ENCODE measurements around the gene TPPP.

TPPP gene

GRCh38 chr5:665541-665955 is 27.6 kb downstream of the TPPP start:
- DNase-seq, result no peak

GRCh38 chr5:664994-665360 is 28.2 kb downstream of the TPPP start:
- no peak for DNase-seq

DNA sequence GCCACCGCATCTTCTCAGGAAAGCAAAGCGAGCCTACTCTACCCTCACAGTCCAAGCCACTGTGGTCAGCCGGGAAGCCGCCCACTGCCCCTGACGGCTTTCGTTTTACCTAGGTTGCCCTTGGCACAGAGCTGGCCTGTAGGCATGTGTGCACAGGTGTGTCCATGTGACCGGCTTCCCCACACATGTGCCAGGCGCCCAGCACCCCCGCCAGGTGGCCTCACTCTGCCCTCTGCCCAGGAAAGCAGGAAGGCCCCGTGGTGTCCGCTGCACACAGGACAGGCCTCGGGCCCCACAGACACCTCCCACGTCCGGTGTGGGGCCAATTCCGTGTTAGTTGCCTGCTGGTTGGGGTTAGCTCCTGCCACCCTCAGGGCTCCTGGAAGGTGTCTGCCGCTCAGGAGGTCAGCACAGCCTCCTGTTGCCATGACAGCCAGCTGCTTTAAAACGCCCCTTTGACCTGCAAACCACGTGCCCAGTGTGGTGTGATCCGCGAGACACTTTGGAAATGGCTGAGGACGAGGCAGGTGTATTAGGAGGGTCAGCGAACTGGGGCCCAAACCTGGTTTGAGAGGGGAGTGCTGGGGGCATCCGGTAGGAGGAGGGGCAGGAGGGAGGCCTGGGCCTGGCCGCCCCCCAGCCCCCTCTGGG is 28.7 kb downstream of the TPPP start:
- no peak for DNase-seq

DNA sequence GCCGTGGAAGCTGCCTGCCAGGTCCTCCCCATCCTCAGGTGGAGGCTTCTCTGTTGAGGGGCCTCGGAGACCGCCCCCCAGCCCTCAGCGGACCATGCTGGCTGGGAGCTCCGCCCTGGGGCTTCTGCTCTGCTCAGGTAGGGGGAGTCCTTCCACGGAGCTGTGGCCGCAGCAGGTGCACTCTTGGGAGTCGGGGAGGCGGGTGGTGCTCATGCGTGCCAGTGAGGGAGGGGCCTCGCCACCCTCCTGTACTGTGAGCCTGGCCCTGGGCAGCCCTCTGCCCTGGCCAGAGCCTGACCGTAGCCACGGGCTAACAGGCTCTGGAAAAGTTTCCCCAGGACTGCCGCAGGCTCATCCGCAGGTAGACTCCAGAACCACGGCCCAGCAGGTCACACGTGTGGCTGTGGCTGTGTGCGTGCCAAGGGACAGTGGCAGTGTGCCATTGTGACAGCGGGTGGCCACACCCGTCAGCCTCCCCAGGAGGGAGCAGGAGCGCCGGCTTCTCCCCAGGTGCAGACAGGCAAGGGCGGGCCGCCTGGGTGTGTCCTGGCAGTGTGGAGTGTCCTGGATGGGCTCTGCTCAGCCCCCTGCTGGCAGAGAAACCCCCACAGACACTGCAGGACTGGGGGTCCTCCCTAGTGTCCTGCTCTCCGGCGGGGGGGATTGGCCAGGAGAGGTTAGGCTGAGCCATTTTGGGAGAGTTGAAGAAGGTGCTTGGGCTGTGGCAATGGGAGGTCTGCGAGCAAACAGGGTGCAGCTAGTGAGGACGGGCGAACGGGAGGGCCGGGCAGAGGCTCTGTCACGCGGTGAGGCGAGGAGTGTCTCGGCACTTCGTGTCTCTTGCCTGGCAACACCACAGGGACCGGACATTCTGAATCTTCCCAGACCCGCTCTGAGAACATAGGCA is 29.5 kb downstream of the TPPP start:
- no peak for DNase-seq

- no peak for DNase-seq
Observed at GRCh38 chr5:662751-663435, 30.3 kb downstream of the TPPP start.

- no peak for DNase-seq
Observed at GRCh38 chr5:661891-662750, 31.0 kb downstream of the TPPP start.

DNA sequence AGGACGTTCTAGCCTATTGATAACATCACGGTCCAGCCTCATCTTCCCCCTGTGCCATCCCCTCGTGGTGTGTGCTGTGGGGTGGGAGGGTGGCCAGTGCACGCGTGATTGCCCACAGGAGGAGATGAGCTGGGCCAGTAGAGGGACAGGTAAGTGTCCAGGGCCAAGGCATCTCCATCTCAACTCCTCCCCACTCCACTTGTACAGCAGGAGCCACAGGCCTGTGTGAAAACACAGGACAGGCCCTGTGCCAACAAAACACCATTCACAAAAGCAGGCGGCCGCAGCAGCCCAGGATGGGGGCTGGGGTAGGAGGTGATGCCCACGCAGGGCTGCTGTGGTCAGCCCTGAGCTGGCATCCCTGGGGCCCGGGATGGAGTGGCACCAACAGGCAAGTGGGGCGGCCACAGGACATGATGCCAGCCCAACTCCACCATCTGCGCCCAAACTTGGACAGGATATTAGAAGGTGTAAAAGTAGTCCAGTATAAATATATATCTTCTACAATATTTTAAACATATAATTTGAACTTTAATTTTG is 32.6 kb downstream of the TPPP start:
- no peak for DNase-seq

GRCh38 chr5:659496-660263 is 33.5 kb downstream of the TPPP start:
- no peak for DNase-seq

DNA sequence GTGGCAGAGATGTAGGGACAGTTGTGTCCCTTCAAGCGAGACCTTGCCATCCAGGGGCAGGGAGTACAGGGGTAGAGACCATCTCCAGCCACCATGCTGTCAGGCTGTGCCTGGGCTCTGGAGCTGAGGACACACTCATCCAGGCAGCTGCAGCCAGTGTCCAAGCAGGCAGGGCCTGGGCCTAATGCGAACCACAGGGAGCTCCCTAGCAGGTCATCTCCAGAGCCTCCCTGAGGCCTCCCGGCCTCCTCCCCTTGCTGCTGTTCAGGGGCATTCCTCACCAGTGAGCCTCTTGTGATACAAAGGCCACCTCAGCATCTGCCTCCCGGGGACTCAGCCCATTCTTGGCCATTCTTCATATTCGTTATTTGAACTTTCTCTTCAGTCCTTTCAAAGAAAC is 35.0 kb downstream of the TPPP start:
- DNase-seq, result no peak

DNA sequence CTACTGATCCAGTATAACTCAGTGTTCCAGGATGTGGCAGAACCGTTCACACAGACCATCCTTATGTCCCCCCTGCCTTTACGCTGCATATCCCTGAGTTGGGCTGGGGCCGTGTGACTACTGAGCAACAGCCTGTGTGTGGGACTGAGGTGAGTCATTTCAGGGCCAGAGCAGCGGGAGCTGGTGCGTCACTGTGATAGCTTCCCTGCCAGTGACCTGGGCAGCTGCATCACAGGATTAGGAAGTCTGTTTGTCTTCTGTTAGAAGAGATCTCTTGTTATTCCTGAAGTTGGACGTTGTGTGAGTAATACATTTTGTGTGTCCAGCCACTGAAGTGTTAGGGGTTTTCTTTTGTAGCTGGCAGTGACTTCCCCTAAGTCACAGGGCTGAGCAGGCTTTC is 35.6 kb downstream of the TPPP start:
- DNase-seq, result no peak

DNA sequence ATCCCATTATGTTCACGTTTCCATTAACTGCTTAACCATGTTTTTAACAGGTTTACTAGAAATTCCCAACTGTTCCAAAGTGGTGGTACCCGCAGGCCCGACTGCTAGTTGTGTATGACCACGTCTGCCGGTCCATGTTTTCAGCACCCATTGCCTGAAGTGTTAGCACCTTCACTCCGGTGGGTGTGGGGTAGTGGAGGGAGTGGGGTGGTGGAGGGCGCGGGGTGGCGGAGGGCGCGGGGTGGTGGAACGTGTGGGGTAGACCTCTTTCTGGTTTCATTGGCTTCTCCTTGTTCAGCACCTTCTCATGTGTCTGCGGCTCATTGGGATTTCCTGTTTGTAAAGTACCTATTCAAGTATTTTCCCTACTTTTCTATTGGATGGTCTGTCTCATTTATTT is 37.7 kb downstream of the TPPP start:
- no peak for DNase-seq

GRCh38 chr5:654071-654778 is 38.9 kb downstream of the TPPP start:
- no peak for DNase-seq

- no peak for DNase-seq
Observed at GRCh38 chr5:652773-653350, 40.3 kb downstream of the TPPP start.

DNA sequence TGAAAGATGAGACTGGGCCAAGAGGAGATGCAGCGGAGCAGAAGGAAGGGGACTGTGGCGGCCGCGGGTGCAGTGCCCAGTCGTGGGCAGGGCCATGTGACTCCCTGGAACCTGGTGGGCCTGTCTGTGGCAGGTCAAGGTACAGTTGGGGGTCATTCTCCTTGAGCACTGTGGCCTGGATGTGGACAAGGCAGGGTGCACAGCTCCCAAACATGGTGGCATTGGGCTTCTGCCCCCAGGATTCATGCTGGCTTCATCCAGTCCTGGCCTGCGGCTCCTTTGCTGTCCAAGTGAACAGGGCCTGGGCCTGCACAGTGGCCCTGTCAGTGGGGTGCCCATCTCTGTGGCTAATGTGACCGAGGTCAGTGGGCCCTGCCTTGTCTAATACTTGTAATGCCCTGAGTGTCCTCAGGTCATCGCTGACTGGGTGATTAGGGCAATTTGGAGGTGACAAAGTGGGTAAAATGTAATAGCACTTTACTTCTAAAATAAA is 41.1 kb downstream of the TPPP start:
- DNase-seq, result no peak

DNA sequence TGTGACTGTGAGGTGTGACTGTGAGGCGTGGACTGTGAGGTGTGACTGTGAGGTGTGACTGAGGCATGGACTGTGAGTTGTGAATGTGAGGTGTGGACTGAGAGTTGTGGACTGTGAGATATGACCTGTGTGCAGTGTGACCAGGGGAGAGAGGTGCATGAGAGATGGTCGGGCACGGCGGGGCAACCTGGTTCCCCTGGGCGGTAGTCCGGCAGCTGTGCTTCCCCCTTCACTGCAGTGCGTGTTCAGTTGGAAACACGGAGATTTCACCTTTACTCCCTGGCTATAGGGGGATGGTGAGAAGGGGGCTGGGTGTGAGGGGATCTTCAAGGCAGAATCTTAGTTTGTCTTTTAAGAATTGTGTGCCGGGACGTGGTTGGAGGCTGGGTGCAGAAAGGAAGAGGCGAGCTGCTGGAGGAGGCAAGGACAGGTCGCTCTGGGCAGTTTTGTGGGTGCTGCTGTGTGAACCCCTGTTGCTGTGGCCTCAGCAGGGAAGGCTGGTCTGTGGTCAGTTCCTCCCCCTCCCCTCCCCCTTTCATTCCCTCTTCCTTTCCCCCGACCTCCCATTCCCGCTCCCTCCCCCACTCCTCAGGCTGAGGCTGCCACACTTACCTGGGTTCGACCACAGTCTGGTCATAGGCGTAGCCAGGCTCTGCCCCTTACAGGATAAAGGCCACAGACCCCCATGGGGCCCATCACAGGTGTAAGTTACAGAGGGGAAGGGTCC is 41.7 kb downstream of the TPPP start:
- no peak for DNase-seq

GRCh38 chr5:647727-648126 is 45.4 kb downstream of the TPPP start:
- no peak for DNase-seq

- DNase-seq, result no peak
Observed at GRCh38 chr5:647311-647710, 45.8 kb downstream of the TPPP start.

GRCh38 chr5:646396-647201 is 46.6 kb downstream of the TPPP start:
- DNase-seq, result no peak

GRCh38 chr5:645421-645820 is 47.7 kb downstream of the TPPP start:
- DNase-seq, result no peak

All from effector CD8-positive, alpha-beta T cell (primary cell).